Endothelial cell (in vitro differentiated cells): Measurements from ENCODE around the gene HSD3B7. TPM values are rescaled to one million over a fixed set of nuclear protein-coding genes. Genes with fewer than 3 reads are reported as not detected.
"Not testable (repeated sequence)": the region's sequence is repeated elsewhere in the genome, so short reads cannot be mapped to it uniquely, and the experiment has no call there.

ENCODE experiments used
- DNase-seq: peaks from one replicate; pipeline ENCODE4 v3.0.0; 2021; ENCODE audit warnings: low spot score
- H3K27ac Mint-ChIP-seq: one replicate; pipeline ENCODE4 v1.8.0; 2021; ENCODE audit warnings: mixed read lengths, inconsistent platforms; ENCODE audit not compliant: unreplicated experiment
- H3K27me3 Mint-ChIP-seq: one replicate; pipeline ENCODE4 v1.8.0; 2021; ENCODE audit warnings: mild to moderate bottlenecking, moderate library complexity, mixed read lengths, inconsistent platforms; ENCODE audit not compliant: unreplicated experiment
- H3K36me3 Mint-ChIP-seq: one replicate; pipeline ENCODE4 v1.8.0; 2021; ENCODE audit warnings: mild to moderate bottlenecking, low read depth, mixed read lengths, inconsistent platforms; ENCODE audit not compliant: unreplicated experiment
- H3K4me1 Mint-ChIP-seq: one replicate; pipeline ENCODE4 v1.8.0; 2021; ENCODE audit warnings: mild to moderate bottlenecking, mixed read lengths, inconsistent platforms; ENCODE audit not compliant: unreplicated experiment
- H3K4me3 Mint-ChIP-seq: one replicate; pipeline ENCODE4 v1.8.0; 2021; ENCODE audit warnings: mild to moderate bottlenecking, mixed read lengths, inconsistent platforms; ENCODE audit not compliant: unreplicated experiment
- H3K9me3 Mint-ChIP-seq: one replicate; pipeline ENCODE4 v1.8.0; 2021; ENCODE audit warnings: mixed read lengths, inconsistent platforms; ENCODE audit not compliant: unreplicated experiment
- CTCF ChIP-seq: fragments of 200-600 bp; sonication (generic); IDR thresholded peaks from one replicate; pipeline ENCODE4 v1.5.0; 2021; ENCODE audit warnings: antibody characterized with exemption; ENCODE audit not compliant: unreplicated experiment
- total RNA-seq: library from RNA; stranded (reverse); fragmentation: NEBNext Ultra II Directional; extraction: Animal tissue kit (Norgen Biotek cat#: 25700); gene quantifications from one replicate; pipeline ENCODE4 v1.2.1, GENCODE V29; 2021; ENCODE audit not compliant: unreplicated experiment

HSD3B7 gene
- total RNA-seq, 1 donor from 2014 or later, result 5.3 TPM

GRCh38 chr16:31008551-31008950 lies 23.5 kb downstream of the HSD3B7 start:
- Mint-ChIP-seq H3K4me1 (peaks cover 4% of the 10 kb centered on the region), H3K36me3 (peaks cover 5% of the 10 kb centered on the region), H3K27me3 (peaks cover 20% of the 10 kb centered on the region), H3K9me3 (no peaks in the 10 kb centered on the region), H3K27ac (no peak overlapping the region), H3K4me3 (peak overlapping the region; percentile 37)
- no peak for TF ChIP-seq CTCF
- no peak for DNase-seq

- Mint-ChIP-seq H3K36me3 (peaks cover 5% of the 10 kb centered on the region), H3K9me3 (no peaks in the 10 kb centered on the region), H3K4me3 (peak overlapping the region; percentile 37), H3K27ac (no peak overlapping the region), H3K27me3 (peaks cover 20% of the 10 kb centered on the region), H3K4me1 (peaks cover 4% of the 10 kb centered on the region)
- TF ChIP-seq CTCF, result no peak
- DNase-seq, result no peak
Observed at GRCh38 chr16:31009120-31009519, 24.1 kb downstream of the HSD3B7 start.

GRCh38 chr16:31009894-31010584 lies 25.0 kb downstream of the HSD3B7 start:
- Mint-ChIP-seq H3K4me3 (peak overlapping the region; percentile 72), H3K27ac (no peak overlapping the region), H3K4me1 (peaks cover 4% of the 10 kb centered on the region), H3K9me3 (no peaks in the 10 kb centered on the region), H3K36me3 (peaks cover 5% of the 10 kb centered on the region), H3K27me3 (peaks cover 22% of the 10 kb centered on the region)
- DNase-seq, result no peak
- no peak for TF ChIP-seq CTCF

GRCh38 chr16:31010585-31011325 lies 25.7 kb downstream of the HSD3B7 start, which contains the start of gene STX1B:
TSS of gene STX1B (minus strand) at chr16:31010638. CDS start at chr16:31010396, 242 bp downstream.
- peaks cover 5% of the 10 kb centered on the region for H3K36me3 Mint-ChIP-seq
- H3K27ac Mint-ChIP-seq, result no peak within 1 kb of the TSS
- H3K27me3 Mint-ChIP-seq, result peaks cover 20% of the 10 kb centered on the region
- DNase-seq, result peak; percentile 48
- no peak for TF ChIP-seq CTCF
- H3K4me1 Mint-ChIP-seq, result peaks cover 4% of the 10 kb centered on the region
- no peaks in the 10 kb centered on the region for H3K9me3 Mint-ChIP-seq
- H3K4me3 Mint-ChIP-seq, result peak within 1 kb of the TSS; percentile 88

GRCh38 chr16:31011815-31012214 lies 26.8 kb downstream of the HSD3B7 start:
- peaks cover 20% of the 10 kb centered on the region for H3K27me3 Mint-ChIP-seq
- not testable (repeated sequence) for DNase-seq, H3K36me3 Mint-ChIP-seq, H3K27ac Mint-ChIP-seq, H3K4me1 Mint-ChIP-seq, H3K9me3 Mint-ChIP-seq
- peak overlapping the region; percentile 88 for H3K4me3 Mint-ChIP-seq

GRCh38 chr16:31013292-31013691 lies 28.3 kb downstream of the HSD3B7 start:
- not testable (repeated sequence) for H3K4me3 Mint-ChIP-seq, H3K27ac Mint-ChIP-seq, H3K4me1 Mint-ChIP-seq, H3K36me3 Mint-ChIP-seq, DNase-seq, H3K9me3 Mint-ChIP-seq
- H3K27me3 Mint-ChIP-seq, result peaks cover 18% of the 10 kb centered on the region
